Stimulated activated CD4-positive, alpha-beta T cell treated with anti-CD3 and anti-CD28 coated beads, Interleukin-2, amount 100 ng/mL, for 24 hours (primary cell): ENCODE results near the gene SLC16A10.
"Not testable (repeated sequence)": the region's sequence is repeated elsewhere in the genome, so short reads cannot be mapped to it uniquely, and the experiment has no call there.

Source experiments
- DNase-seq, 2 donors: peaks; one replicate each; pipeline ENCODE4 v3.0.0-alpha.2; 2020

Gene SLC16A10

GRCh38 chr6:111087106-111087835 is at the start of gene SLC16A10:
TSS of gene SLC16A10 (plus strand) at chr6:111087503. CDS start at chr6:111087753, 250 bp downstream.
- peak; percentile 76 to 82 for DNase-seq

DNA sequence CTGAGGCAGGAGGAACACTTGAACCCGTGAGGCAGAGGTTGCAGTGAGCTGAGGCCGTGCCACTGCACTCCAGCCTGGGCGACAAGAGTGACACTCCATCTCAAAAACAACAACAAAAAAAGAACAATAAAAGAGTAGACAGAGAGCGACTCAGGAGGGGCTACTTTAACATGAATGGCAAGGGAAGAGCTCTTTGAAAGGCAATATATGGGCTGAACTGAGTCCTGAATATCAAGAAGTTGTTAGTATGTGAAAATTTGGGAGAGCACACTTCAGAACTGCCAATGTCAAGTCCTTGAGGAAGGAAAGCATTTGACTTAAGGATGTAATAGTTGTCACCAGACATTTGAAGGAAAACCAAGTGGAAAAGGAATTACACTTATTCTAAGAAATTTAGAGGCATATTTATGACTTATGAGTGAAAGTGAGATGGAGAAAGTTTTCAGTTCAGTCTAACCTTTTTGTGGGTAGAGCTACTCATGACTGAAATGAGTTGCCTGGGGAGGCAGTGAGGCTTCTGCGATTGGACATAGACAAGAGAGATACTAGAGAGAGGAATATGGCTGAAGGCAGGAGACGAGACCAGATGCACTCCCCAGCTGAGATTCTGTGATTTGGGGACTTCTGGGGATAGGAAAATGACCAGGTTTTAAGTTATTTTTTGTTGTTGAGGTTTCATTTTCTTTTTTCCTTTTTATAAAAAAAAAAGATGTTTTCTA is 48.6 kb upstream of the SLC16A10 start:
- DNase-seq: no peak

DNA sequence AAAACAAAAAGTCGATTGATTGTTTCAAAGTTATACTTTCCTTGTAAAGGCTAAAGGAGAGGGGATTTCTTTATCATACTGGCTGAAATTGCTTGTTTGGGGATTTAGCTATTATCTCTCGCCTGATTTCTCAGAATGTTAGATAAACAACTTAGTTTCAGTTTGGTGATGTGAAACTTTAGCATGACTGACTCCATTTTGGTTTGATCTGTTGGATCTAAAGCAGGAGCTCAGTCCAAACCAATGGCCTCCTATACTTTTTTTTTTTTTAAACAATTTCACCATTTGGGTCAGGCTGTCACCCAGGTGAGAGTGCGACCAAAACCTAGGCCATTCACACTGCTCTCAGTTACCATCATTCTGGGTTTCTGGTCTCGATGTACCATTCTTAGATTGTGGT is 45.4 kb upstream of the SLC16A10 start:
- no peak for DNase-seq

DNA sequence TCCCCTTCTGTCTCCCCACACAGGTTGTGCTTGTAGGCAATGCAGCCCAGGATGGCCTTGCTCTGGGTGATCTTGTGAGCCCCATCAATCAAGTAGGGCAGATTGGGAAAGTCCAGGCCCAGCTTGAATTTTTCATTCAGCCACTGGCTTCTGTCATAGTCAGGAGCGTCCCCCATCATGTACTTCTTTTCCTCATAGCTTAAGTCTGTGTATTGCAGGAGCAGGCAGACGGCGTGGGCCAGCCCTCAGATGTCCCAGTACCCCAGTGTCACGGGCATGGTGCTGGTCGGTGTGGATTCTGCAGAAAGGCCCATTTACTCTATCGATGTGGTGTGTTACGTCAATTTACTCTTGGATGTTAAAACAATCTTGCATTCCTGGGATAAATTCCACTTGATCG is 40.1 kb upstream of the SLC16A10 start:
- no peak for DNase-seq

DNA sequence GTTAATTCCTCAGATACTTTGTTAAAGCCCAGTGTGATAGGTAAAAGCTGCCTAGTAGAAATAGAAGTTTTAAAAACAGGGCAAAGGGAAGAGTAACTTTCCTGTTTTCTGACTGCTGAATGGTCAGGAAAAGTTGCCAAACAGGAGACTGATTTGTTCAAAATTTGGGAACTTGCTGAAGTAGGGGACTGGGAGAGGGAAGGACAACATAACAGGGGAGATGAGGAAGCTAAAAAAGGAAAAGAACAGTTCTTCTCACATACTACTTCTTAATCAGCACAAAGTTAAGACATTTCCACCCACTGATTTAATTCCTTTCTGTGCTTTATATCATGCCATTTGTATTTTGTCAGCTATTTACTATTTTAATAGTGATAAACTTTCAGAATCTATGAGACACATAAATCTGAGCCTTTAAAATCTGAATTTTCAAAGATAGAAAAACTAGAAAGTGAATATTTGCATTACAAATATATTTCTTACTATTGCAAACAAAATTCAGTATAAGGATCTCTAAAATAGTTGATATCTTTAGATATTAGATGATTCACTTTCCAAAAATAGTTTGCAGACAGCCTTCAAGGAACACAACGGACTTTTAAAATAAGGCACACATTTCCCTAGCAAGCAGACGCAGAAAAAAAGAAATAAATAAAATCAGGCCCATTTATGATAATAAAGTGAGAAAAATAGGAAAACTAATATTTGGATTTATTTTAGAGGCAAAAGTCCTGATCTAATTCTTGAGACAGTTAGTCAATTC is 36.9 kb upstream of the SLC16A10 start:
- DNase-seq: no peak

GRCh38 chr6:111052171-111052570 is 35.1 kb upstream of the SLC16A10 start:
- no peak for DNase-seq

DNA sequence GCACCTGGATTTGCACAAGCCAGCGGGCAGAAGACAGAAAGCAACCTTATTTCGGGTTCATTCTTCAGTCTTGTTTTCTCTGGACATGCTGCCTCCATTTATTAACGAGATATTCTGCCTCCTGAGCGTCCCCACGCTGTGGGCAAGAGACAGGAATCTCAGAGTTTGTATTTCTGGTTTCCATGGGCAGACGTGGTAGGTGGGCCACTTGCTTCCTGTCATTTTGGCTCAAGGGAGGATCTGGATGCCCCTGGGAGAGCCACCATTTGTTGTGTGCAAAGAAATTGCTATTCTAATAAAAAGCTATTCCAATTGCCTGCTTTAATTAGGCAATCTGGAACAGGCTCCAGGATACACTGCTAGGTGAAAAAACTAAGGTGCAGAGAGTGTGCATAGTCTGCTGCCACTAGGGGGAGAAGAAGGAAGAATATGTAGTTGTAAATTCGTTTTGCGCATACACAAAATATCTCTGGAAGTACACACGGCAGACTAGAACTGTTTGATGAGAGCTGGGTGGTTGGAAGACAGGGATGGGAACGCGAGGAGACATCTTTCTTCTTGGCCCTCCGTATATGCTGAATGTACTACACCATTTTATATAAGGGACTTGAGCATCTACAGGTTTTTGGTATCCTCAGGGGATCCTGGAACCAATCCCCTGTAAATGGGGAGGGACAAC is 30.1 kb upstream of the SLC16A10 start:
- DNase-seq: peak in 1 of 2 donors; percentile 22

DNA sequence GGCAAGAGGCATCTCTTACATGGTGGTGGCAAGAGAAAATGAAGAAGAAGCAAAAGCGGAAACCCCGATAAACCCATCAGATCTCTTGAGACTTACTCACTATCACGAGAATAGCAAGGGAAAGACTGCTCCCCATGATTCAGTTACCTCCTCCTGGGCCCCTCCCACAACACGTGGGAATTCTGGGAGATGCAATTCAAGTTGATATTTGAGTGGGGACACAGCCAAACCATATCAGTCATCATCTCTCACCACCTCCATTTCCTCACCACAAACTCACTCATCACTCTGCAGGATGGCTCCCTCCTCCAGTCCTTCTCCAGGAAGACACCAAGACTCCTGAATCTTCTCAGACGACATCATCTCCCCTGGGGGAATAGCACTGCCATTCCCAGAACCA is 25.8 kb upstream of the SLC16A10 start:
- no peak for DNase-seq

DNA sequence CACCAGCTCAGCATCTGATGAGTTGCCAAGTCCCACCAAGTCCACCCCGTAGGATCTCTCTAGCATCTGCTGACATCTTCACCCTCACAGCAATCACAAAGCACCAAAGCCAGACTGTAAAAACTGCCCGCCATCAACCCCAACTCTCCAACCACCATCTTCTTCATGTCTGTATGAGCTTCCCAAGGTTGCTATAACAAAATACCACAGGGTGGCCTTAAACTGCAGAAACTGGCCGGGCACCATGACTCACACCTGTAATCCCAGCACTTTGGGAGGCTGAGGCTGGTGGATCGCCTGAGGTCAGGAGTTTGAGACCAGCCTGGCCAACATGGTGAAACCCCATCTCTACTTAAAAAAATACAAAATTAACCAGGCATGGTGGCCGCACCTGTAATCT is 25.3 kb upstream of the SLC16A10 start:
- not testable (repeated sequence) for DNase-seq

DNA sequence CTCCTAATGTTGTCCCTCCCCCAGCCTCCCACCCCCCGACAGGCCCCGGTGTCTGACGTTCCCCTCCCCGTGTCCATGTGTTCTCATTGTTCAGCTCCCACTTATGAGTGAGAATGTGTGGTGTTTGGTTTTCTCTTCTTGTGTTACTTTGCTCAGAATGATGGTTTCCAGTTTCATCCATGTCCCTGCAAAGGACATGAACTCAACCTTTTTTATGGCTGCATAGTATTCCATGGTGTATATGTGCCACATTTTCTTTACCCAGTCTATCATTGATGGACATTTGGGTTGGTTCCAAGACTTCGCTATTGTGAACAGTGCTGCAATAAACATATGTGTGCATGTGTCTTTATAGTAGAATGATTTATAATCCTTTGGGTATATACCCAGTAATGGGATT is 24.4 kb upstream of the SLC16A10 start:
- not testable (repeated sequence) for DNase-seq

GRCh38 chr6:111068109-111068865 is 19.0 kb upstream of the SLC16A10 start:
- no peak for DNase-seq

DNA sequence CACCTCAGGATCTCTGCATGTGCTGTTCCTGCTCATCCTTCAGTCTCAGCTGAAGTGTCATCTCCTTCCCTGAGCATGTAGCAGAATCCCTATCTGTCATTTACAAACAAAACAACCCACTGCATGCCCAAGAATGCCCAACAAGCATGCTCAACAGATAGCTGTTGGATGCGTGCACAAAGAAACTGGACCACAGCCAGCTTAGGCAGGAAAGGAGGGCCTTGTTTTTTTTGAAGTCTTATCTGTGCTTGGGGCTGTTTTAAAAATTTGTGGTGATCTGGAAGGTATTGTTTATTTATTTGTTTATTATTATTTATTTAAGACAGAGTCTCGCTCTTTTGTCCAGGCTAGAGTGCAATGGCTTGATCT is 18.5 kb upstream of the SLC16A10 start:
- no peak for DNase-seq

- no peak for DNase-seq
These were observed 17.8 kb upstream of the SLC16A10 start for GRCh38 chr6:111069382-111070104.

- DNase-seq: no peak
These were observed 16.9 kb upstream of the SLC16A10 start for GRCh38 chr6:111070105-111071005.

- no peak for DNase-seq
These were observed 14.4 kb upstream of the SLC16A10 start for GRCh38 chr6:111072801-111073360.

GRCh38 chr6:111074311-111074710 is 13.0 kb upstream of the SLC16A10 start:
- DNase-seq: no peak

GRCh38 chr6:111076024-111076695 is 11.1 kb upstream of the SLC16A10 start:
- DNase-seq: no peak

DNA sequence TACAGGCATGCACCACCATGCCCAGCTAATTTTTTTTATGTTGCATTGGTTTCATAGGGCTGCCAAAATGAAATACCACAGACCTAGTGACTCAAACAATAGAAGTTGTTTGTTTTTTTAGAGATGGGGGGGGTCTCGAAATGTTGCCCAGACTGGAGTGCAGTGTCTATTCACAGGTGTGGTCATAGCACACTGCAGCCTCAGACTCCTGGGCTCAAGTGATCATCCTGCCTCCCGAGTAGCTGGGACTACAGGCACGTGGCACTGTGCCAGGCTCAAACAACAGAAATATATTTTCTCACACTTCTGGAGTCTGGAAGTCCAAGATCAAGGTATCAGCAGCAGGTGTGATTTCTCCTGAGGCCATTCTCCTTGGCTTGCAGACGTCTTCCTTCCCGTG is 6.6 kb upstream of the SLC16A10 start:
- DNase-seq: no peak

- DNase-seq: no peak
These were observed 618 bp upstream of the SLC16A10 start for GRCh38 chr6:111086685-111087084.
